ENCODE data around the gene DNAJB14. TPM values are rescaled to one million over a fixed set of nuclear protein-coding genes. Genes with fewer than 3 reads are reported as not detected.

DNAJB14 gene
- total and polyA plus RNA-seq, 2 donors from 2014 or later = 8.1 to 51.7 TPM

GRCh38 chr4:99947608-99948007, 1.2 kb upstream of the DNAJB14 start:
- no peak for FAIRE-seq
- H3K9me3 ChIP-seq (ENCODE audit: control insufficient read depth in 2 of 3, insufficient read depth in 1 of 3, low read length in 3 of 3) = no peaks in the 10 kb centered on the region
- no peak for DNase-seq
- no peak for TF ChIP-seq CTCF (IDR thresholded peaks at IDR 0.05; ENCODE audit: borderline replicate concordance, extremely low read depth, insufficient read depth)
- peak overlapping the region in 1 of 3 donors; percentile 68 for H3K4me3 ChIP-seq (ENCODE audit: low read length in 3 of 3)
- peak overlapping the region in 1 of 3 donors; percentile 73 for H3K9ac ChIP-seq (ENCODE audit: low read length in 3 of 3)
- intact Hi-C loops (cut with DNase I) = no loop called here
- peaks cover 0 to 29% (median 13%) of the 10 kb centered on the region in 3 donors for H3K4me1 ChIP-seq (ENCODE audit: control insufficient read depth in 2 of 3, insufficient read depth in 2 of 3, low read depth in 1 of 3, low read length in 3 of 3)
- H3K36me3 ChIP-seq (ENCODE audit: control insufficient read depth in 2 of 3, insufficient read depth in 3 of 3, low read length in 3 of 3) = no peaks in the 10 kb centered on the region
- peak overlapping the region; percentile 94 to 96 for H3K27ac ChIP-seq (ENCODE audit: low read depth in 2 of 2, low read length in 2 of 2)
- no peaks in the 10 kb centered on the region for H3K27me3 ChIP-seq (ENCODE audit: control insufficient read depth, insufficient read depth, low read length)

- Histone ChIP-seq H3K9ac (ENCODE audit: low read length in 3 of 3) (peak overlapping the region; percentile 12 to 73 (median 30)), H3K36me3 (ENCODE audit: control insufficient read depth in 2 of 3, insufficient read depth in 3 of 3, low read length in 3 of 3) (no peaks in the 10 kb centered on the region), H3K4me1 (ENCODE audit: control insufficient read depth in 2 of 3, insufficient read depth in 2 of 3, low read depth in 1 of 3, low read length in 3 of 3) (peaks cover 0 to 29% (median 13%) of the 10 kb centered on the region in 3 donors), H3K27ac (ENCODE audit: low read depth in 2 of 2, low read length in 2 of 2) (peak overlapping the region; percentile 94 to 96), H3K4me3 (ENCODE audit: low read length in 3 of 3) (peak overlapping the region; percentile 32 to 88 (median 68)), H3K27me3 (ENCODE audit: control insufficient read depth, insufficient read depth, low read length) (no peaks in the 10 kb centered on the region), H3K9me3 (ENCODE audit: control insufficient read depth in 2 of 3, insufficient read depth in 1 of 3, low read length in 3 of 3) (no peaks in the 10 kb centered on the region)
- peak in 1 of 5 donors; percentile 5 for DNase-seq
- FAIRE-seq = no peak
- TF ChIP-seq CTCF (IDR thresholded peaks at IDR 0.05; ENCODE audit: borderline replicate concordance, extremely low read depth, insufficient read depth) = no peak
- intact Hi-C loops (cut with DNase I) = no loop called here
These were observed 766 bp upstream of the DNAJB14 start for GRCh38 chr4:99947190-99947578.

GRCh38 chr4:99945718-99946355, 581 bp downstream of the DNAJB14 start:
- Histone ChIP-seq H3K4me1 (ENCODE audit: control insufficient read depth in 2 of 3, insufficient read depth in 2 of 3, low read depth in 1 of 3, low read length in 3 of 3) (peaks cover 0 to 24% (median 13%) of the 10 kb centered on the region in 3 donors), H3K9ac (ENCODE audit: low read length in 3 of 3) (peak overlapping the region; percentile 57 to 91 (median 83)), H3K27me3 (ENCODE audit: control insufficient read depth, insufficient read depth, low read length) (no peaks in the 10 kb centered on the region), H3K36me3 (ENCODE audit: control insufficient read depth in 2 of 3, insufficient read depth in 3 of 3, low read length in 3 of 3) (no peaks in the 10 kb centered on the region), H3K4me3 (ENCODE audit: low read length in 3 of 3) (peak overlapping the region; percentile 68 to 95 (median 91)), H3K9me3 (ENCODE audit: control insufficient read depth in 2 of 3, insufficient read depth in 1 of 3, low read length in 3 of 3) (no peaks in the 10 kb centered on the region), H3K27ac (ENCODE audit: low read depth in 2 of 2, low read length in 2 of 2) (peak overlapping the region; percentile 81 to 96)
- TF ChIP-seq CTCF (IDR thresholded peaks at IDR 0.05; ENCODE audit: borderline replicate concordance, extremely low read depth, insufficient read depth) = peak; percentile 0
- DNase-seq = peak in 2 of 5 donors; percentile 57 to 58
- no peak for FAIRE-seq
- intact Hi-C loops (cut with DNase I) = no loop called here

Measured in kidney (tissue), 14 donors.